Activated CD4-positive, alpha-beta T cell treated with anti-CD3 and anti-CD28 coated beads, Interleukin-2, amount 10 ng/mL, durations not matched to agents 7 days and 5 days (primary cell): ENCODE measurements around the gene KLHDC3. TPM values are rescaled to one million over a fixed set of nuclear protein-coding genes. Genes with fewer than 3 reads are reported as not detected.

ENCODE experiments used
- CTCF ChIA-PET: fragments of 350-600 bp; sonication (Branson Sonifier 250); formaldehyde crosslinking; loops from one replicate; lab custom pipeline; 2021; ENCODE audit warnings: antibody characterized with exemption; lab: Charles Lee
- POLR2A ChIA-PET: fragments of 350-600 bp; sonication (Branson Sonifier 250); formaldehyde crosslinking; loops from one replicate; lab custom pipeline; 2021; ENCODE audit warnings: antibody characterized with exemption; lab: Charles Lee
- DNase-seq: peaks from one replicate; pipeline ENCODE4 v3.0.0-alpha.2; 2020
- H3K27ac Mint-ChIP-seq: one replicate; pipeline ENCODE4 v1.8.0; 2021; ENCODE audit warnings: mild to moderate bottlenecking, moderate library complexity, mixed read lengths
- H3K27me3 Mint-ChIP-seq: one replicate; pipeline ENCODE4 v1.8.0; 2021; ENCODE audit warnings: mixed read lengths
- H3K36me3 Mint-ChIP-seq: one replicate; pipeline ENCODE4 v1.8.0; 2021; ENCODE audit warnings: low read depth, mixed read lengths
- H3K4me1 Mint-ChIP-seq: one replicate; pipeline ENCODE4 v1.8.0; 2021; ENCODE audit warnings: mixed read lengths
- H3K4me3 Mint-ChIP-seq: one replicate; pipeline ENCODE4 v1.8.0; 2021; ENCODE audit warnings: mild to moderate bottlenecking, moderate library complexity, mixed read lengths
- H3K9me3 Mint-ChIP-seq: one replicate; pipeline ENCODE4 v1.8.0; 2021; ENCODE audit warnings: mixed read lengths
- total RNA-seq, 2 experiments: library from RNA; stranded (reverse); gene quantifications; one replicate each; pipeline ENCODE4 v1.2.3, GENCODE V29; 2021

The KLHDC3 gene
- total RNA-seq, 2 experiments from 2014 or later = 64.7 to 74.2 TPM

DNA sequence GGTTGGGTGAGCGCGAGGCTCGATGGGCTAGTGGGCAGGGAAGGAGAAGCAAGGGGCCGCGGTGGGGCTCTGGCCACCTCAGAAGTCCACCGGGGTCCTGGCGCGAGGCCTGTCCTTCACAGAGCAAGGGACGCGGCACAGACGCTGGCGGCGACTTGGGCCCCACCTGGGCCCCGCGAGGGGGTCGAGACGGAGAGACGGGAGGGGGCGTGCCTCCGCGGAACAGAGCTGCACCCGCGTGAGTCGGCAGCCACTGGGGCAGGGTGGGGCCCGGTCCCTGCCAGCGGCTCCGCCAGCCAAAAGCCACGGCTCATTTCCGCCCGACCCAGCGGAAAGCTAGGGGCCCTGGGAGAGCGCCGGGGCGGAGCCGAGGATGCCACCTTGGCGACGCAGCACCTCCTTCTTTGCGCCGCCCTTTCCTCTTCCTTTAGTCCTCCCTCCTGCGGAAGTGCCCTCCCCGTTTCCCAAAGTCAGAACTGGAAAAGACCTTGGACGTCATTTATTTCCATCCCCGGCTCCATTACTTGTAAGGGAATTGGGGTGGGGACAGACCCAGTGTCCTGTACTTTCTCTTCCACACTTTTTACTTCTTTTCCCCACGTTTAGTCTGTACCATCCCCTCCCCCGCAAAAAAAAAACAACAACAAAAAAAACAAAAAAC lies 39.6 kb downstream of the KLHDC3 start, which contains the start of gene CUL7:
Gene CUL7 (minus strand): TSS at position 307 of the 661 bp plus-strand sequence. CDS start 1,063 bp downstream, outside the sequence.
- H3K4me1 Mint-ChIP-seq = peaks cover 55% of the 10 kb centered on the region
- peak; percentile 95 for DNase-seq
- H3K9me3 Mint-ChIP-seq = no peaks in the 10 kb centered on the region
- ChIA-PET CTCF (interaction anchor here (0.6 to 1.6 kb wide), 4 partner anchors 18 to 90 kb away, joined by 3 to 4 read pairs (median 4); partner anchors contain the start of gene PPP2R5D), POLR2A (interaction anchor here (0.6 to 0.9 kb wide), 2 partner anchors 40 to 74 kb away, joined by 3 read pairs; partner anchors contain the start of genes KLHDC3, MEA1 and PEX6)
- H3K27ac Mint-ChIP-seq = peak within 1 kb of the TSS; percentile 99
- H3K4me3 Mint-ChIP-seq = peak within 1 kb of the TSS; percentile 98
- no peaks in the 10 kb centered on the region for H3K27me3 Mint-ChIP-seq
- H3K36me3 Mint-ChIP-seq = peaks cover 42% of the 10 kb centered on the region

DNA sequence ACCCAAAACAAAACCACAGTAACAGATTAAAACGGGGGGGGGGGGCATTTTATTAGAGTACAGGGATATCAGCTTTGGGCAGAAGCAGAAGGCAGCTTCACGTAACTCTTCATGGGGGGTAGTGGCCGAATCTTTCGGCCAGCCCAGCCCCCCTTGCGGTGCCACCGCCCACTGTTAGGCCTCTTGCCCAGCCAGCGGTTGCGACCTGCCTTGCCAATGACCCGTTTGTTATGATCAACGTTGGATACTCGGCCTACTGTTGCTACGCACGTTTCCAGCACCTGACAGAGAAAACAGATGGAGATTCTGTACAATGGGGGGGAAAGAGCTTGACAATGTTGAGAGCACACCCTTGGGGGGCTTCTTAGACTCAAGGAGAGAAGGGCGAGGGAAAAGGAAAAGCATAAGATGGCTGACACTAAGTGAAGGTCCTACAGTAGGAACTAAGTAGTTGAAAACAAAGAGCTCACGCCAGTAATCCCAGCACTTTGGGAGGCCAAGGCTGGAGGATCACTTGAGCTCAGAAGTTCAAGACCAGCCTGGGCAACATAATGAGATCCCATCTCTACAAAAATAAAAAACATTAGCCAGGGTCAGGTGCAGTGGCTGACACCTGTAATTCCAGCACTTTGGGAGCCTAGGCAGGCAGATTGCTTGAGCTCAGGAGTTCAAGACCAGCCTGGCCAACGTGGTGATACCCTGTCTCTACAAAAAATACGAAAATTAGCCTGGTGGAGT lies 40.3 kb downstream of the KLHDC3 start:
- DNase-seq = no peak
- Mint-ChIP-seq H3K36me3 (peaks cover 39% of the 10 kb centered on the region), H3K4me1 (peaks cover 59% of the 10 kb centered on the region), H3K4me3 (peak overlapping the region; percentile 98), H3K27ac (peak overlapping the region; percentile 99), H3K27me3 (no peaks in the 10 kb centered on the region), H3K9me3 (no peaks in the 10 kb centered on the region)
- ChIA-PET CTCF (interaction anchor here (0.6 to 1.6 kb wide), 7 partner anchors 18 to 646 kb away, joined by 3 to 4 read pairs (median 3); partner anchors contain the start of gene PPP2R5D), POLR2A (interaction anchor here (0.6 to 0.9 kb wide), 2 partner anchors 40 to 75 kb away, joined by 3 read pairs; partner anchors contain the start of genes KLHDC3, MEA1 and PEX6)

DNA sequence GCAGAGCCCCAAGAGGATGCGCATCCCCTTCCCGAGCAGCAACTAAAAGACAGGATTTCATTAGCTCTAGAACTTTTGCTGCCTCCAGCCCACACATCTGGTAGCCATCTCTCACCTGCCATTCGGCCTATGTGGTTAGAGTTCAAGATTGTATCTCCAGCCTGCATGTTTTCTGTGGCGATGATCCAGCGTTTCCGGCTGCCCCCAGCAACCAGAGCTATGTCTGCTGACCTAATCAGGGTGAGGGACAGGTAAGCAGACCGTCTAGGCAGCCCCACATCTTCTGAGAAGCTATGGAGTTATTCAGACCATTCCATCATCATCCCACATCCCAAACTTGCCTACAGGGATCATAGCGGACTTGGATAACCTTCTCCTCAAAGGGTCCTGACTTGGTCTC lies 41.9 kb downstream of the KLHDC3 start:
- CTCF ChIA-PET = interaction anchor here (1.0 kb wide), 1 partner anchor 9 kb away, joined by 4 read pairs; no protein-coding TSS in a partner anchor
- Mint-ChIP-seq H3K36me3 (peaks cover 30% of the 10 kb centered on the region), H3K9me3 (no peaks in the 10 kb centered on the region), H3K4me1 (peaks cover 69% of the 10 kb centered on the region), H3K4me3 (peak overlapping the region; percentile 1), H3K27ac (no peak overlapping the region), H3K27me3 (no peaks in the 10 kb centered on the region)
- POLR2A ChIA-PET = no interaction called here
- no peak for DNase-seq

DNA sequence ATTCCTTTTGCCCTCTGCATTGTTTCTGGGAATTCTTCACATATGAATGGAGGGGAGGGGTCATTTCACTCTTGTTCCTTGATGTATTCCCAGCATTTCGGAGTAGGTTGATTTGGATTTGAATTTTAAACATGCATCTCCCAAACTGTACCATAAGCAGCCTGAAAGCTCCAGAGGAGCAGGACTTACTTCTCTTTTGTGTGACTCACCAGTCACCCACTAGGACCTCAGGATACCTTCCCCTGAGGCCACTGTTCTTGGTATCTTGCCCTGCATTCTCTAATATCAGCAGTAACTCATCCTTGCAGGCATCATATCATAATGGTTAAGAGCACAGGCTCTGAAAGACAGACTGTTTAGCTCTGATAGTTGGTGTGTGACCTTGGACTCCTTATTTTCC lies 44.5 kb downstream of the KLHDC3 start:
- Mint-ChIP-seq H3K4me3 (peak overlapping the region; percentile 88), H3K9me3 (no peaks in the 10 kb centered on the region), H3K27me3 (no peaks in the 10 kb centered on the region), H3K36me3 (peaks cover 21% of the 10 kb centered on the region), H3K4me1 (peaks cover 51% of the 10 kb centered on the region), H3K27ac (peak overlapping the region; percentile 98)
- ChIA-PET POLR2A (interaction anchor here (1.1 kb wide), 1 partner anchor 74 kb away, joined by 4 read pairs; the partner anchor contains the start of gene PPP2R5D), CTCF (interaction anchor here (0.9 to 1.7 kb wide), 4 partner anchors 42 to 129 kb away, joined by 3 to 5 read pairs (median 4); partner anchors contain the start of gene CNPY3)
- no peak for DNase-seq

DNA sequence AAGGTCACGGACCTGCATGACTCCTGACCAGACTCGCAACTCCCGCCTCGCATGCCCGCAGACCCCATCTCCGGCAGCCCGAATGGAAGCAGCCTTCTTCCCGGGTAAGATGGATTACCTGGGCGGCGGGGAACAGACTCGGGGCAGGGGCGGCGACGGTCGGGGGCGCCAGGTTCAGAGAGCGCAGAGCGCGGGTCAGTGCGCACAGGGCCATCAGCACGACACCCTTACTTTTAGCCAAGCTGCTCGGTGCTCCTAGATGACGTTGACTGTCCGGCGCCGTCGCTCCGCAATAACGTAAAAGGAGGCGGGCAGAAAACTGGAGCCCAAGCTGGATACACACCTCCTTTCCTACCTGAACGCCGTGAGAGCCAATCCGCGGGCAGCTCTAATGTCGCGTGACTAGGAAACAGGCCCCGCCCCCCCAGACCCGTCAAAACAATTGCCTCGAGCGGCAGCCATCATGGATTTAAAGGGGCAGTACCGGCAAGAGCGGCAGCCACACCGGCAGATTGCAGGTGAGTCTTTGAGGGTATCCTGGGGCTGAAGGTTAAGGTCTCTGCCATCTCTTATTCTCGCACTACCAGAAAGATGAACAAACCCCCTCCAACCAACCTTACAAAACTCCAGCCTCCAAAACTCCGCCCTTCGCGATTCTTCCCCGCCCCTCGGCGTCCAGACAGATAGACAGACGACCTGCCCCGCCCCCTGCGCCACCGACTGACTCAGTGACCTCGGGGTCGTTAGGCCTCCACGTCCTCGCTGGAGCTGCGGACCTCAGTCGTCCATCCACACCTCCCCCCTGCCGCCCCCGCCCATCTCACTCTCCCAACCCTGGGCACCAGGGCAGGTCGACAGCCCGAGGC lies 45.4 kb downstream of the KLHDC3 start, which contains the start of the genes KLC4 and MRPL2:
Gene KLC4 (plus strand): TSS at position 464 of the 866 bp plus-strand sequence. CDS start 1,705 bp downstream, outside the sequence.
Gene MRPL2 (minus strand): TSS at position 267 of the 866 bp plus-strand sequence. CDS start 53 bp downstream, at position 214.
- DNase-seq = peak; percentile 98
- Mint-ChIP-seq H3K9me3 (no peaks in the 10 kb centered on the region), H3K4me3 (peak within 1 kb of the TSS; percentile 88), H3K27ac (peak within 1 kb of the TSS; percentile 98), H3K27me3 (no peaks in the 10 kb centered on the region), H3K4me1 (peaks cover 44% of the 10 kb centered on the region), H3K36me3 (peaks cover 15% of the 10 kb centered on the region)
- ChIA-PET POLR2A (interaction anchor here (0.6 to 1.1 kb wide), 3 partner anchors 75 to 568 kb away, joined by 3 to 4 read pairs (median 3); partner anchors contain the start of gene PPP2R5D), CTCF (interaction anchor here (0.9 to 1.7 kb wide), 6 partner anchors 9 to 130 kb away, joined by 3 to 5 read pairs (median 4); partner anchors contain the start of gene CNPY3)

DNA sequence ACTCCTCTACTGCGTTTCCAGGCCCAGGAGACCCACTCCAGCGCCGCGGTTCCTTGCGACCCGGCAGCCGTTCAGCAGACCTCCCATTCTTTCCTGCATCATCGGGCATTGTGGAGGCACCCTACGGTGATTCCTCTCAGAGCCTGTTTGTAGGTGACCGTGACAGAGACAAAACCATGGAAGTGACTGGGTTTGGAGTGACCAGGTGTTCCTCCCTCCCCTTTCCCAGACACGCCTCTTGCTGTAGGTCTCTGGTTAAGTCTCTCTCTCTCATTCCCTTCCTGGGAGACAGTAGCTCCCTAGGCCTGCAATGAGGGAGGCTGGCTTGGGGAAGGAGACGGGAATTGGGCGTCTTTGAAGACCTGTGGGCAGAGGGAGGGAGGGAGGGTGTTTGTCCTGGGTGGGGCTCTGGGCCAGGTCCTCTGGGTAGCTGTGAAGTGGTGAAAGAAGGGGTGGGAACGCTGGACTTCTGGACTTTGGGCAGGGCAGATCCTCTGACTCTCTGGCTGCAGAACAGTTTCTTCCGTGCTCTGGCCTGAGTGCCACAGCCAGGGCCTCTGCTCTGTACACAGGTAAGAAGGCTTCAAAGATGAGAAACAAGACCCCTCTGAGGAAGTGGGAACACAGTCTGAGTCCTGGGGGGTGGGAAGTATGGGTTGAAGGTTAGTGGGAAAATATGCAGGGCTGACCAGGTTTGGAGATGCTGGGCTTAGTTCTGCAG lies 46.1 kb downstream of the KLHDC3 start:
- H3K27me3 Mint-ChIP-seq = no peaks in the 10 kb centered on the region

DNA sequence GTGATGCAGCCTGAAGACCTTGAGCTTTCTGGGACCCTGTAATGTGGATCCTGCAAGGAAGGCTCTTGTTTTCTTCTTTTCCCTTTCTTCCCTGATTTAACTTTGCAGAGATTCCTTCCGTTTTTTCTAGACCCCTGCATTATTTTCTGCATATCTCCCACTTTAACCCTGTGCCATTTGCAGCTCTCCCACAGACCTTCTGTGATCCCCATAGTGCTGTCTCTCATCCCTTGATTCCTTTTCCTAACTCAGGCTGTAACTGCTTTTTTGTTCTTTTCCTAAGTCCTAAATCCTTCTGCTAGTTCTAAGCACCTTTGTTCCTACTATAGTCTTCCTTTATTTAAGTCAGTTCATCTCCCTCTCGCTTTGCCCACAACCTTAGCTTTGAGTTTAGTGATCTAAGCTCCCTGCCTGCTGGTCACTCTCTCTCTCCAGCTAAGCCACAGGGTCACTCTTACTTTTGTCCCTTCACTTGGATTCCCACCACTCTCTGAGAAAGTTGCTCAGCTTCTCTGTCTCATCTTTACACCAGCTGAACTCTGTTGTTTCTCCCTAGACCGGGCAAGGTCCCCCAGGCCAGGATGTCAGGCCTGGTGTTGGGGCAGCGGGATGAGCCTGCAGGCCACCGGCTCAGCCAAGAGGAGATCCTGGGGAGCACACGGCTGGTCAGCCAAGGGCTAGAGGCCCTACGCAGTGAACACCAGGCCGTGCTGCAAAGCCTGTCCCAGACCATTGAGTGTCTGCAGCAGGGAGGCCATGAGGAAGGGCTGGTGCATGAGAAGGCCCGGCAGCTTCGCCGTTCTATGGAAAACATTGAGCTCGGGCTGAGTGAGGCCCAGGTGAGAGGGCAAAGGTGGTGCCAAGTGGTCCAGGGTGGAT lies 46.9 kb downstream of the KLHDC3 start:
- no peak for DNase-seq
- H3K4me1 Mint-ChIP-seq = peaks cover 39% of the 10 kb centered on the region
- ChIA-PET CTCF (interaction anchor here (0.5 to 0.6 kb wide), 3 partner anchors 19 to 123 kb away, joined by 3 to 4 read pairs (median 3); no protein-coding TSS in a partner anchor), POLR2A (no interaction called here)
- H3K27ac Mint-ChIP-seq = peak overlapping the region; percentile 98
- H3K36me3 Mint-ChIP-seq = peaks cover 8% of the 10 kb centered on the region
- H3K4me3 Mint-ChIP-seq = peak overlapping the region; percentile 88
- no peaks in the 10 kb centered on the region for H3K9me3 Mint-ChIP-seq
- H3K27me3 Mint-ChIP-seq = no peaks in the 10 kb centered on the region

More for the DNA sequence above, 46.1 kb downstream of the KLHDC3 start:
- ChIA-PET CTCF (interaction anchor here (1.0 to 1.4 kb wide), 2 partner anchors 12 to 44 kb away, joined by 3 to 4 read pairs; no protein-coding TSS in a partner anchor), POLR2A (no interaction called here)
- Mint-ChIP-seq H3K4me3 (peak overlapping the region; percentile 88), H3K27ac (peak overlapping the region; percentile 98), H3K9me3 (no peaks in the 10 kb centered on the region), H3K36me3 (peaks cover 15% of the 10 kb centered on the region), H3K4me1 (peaks cover 44% of the 10 kb centered on the region)
- DNase-seq = no peak

DNA sequence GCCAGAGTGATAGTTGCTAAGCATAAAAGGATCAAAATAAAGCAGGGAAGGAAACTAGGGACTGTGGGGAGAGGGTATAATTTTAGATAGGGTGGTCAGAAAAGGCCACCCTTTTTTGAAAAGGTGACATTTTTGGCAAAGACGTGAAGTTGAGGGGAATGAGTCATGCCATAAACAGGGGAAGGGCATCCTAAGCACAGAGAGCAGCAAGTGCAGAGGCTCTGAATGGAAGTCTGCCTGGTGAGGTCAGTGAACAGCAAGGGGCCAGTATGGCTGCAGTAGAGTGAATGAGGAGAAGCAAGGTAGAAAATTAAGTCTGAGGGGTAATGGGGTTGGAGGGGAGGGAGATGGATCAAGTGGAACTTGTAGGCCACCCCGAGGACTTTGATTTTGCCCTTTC lies 47.8 kb downstream of the KLHDC3 start:
- CTCF ChIA-PET = interaction anchor here (0.5 to 0.6 kb wide), 2 partner anchors 18 to 124 kb away, joined by 3 to 4 read pairs; no protein-coding TSS in a partner anchor
- no peaks in the 10 kb centered on the region for H3K9me3 Mint-ChIP-seq
- H3K4me3 Mint-ChIP-seq = no peak overlapping the region
- H3K27me3 Mint-ChIP-seq = no peaks in the 10 kb centered on the region
- DNase-seq = no peak
- peak overlapping the region; percentile 60 for H3K27ac Mint-ChIP-seq
- POLR2A ChIA-PET = no interaction called here
- H3K4me1 Mint-ChIP-seq = peaks cover 35% of the 10 kb centered on the region
- peaks cover 6% of the 10 kb centered on the region for H3K36me3 Mint-ChIP-seq

DNA sequence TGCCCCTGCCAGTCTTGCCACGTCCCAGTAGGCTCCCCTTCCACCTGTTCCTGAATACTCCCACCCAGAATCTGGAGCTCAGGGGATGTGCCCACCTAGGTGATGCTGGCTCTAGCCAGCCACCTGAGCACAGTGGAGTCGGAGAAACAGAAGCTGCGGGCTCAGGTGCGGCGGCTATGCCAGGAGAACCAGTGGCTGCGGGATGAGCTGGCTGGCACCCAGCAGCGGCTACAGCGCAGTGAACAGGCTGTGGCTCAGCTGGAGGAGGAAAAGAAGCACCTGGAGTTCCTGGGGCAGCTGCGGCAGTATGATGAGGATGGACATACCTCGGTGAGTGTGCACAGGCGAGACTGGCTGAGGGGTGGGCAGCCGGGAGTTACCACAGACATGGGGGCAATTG lies 48.8 kb downstream of the KLHDC3 start:
- peaks cover 2% of the 10 kb centered on the region for H3K36me3 Mint-ChIP-seq
- no peak overlapping the region for H3K27ac Mint-ChIP-seq
- no peak overlapping the region for H3K4me3 Mint-ChIP-seq
- no peak for DNase-seq
- no peaks in the 10 kb centered on the region for H3K27me3 Mint-ChIP-seq
- ChIA-PET CTCF (interaction anchor here (0.6 kb wide), 2 partner anchors 15 to 50 kb away, joined by 3 to 5 read pairs; no protein-coding TSS in a partner anchor), POLR2A (no interaction called here)
- no peaks in the 10 kb centered on the region for H3K9me3 Mint-ChIP-seq
- H3K4me1 Mint-ChIP-seq = peaks cover 32% of the 10 kb centered on the region

DNA sequence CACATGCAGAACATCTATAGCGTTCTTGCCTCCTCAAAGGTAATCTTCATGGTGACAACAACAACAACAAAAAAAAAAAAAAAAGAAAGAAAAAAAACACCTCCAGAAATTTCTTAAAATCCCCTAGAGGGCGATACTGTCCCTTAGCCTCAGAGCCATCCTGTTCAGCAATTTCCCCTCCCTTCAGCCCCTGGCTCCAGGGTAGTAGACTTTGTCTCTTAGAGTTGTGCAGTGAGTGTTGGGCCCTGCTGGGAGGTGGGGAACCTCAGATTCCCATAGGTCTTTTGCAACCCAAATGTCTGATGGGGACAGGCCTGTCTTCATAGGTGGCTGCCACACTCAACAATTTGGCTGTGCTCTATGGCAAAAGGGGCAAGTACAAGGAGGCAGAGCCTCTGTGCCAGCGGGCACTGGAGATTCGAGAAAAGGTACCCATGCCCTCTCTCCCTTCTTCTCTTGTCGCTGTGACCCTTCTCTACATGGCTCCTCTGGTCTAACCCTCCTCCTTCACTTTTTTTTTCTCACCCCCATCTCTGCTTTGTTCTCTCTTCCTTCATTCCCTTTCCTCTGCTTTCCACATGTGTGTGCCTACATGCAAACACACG lies 56.1 kb downstream of the KLHDC3 start:
- Mint-ChIP-seq H3K27ac (no peak overlapping the region), H3K36me3 (no peaks in the 10 kb centered on the region), H3K27me3 (no peaks in the 10 kb centered on the region), H3K4me1 (peaks cover 6% of the 10 kb centered on the region), H3K4me3 (no peak overlapping the region), H3K9me3 (no peaks in the 10 kb centered on the region)
- ChIA-PET POLR2A (no interaction called here), CTCF (no interaction called here)
- DNase-seq = peak; percentile 46
